Type B pancreatic cell (in vitro differentiated cells): ENCODE measurements around the gene ARHGAP19. TPM values are rescaled to one million over a fixed set of nuclear protein-coding genes. Genes with fewer than 3 reads are reported as not detected.
A peak's percentile ranks its signal among the peaks of the same experiment; 100 is the strongest.

Experiments
- DNase-seq: peaks from one replicate; pipeline ENCODE4 v3.0.0; 2021; ENCODE audit warnings: mixed read lengths; ENCODE audit not compliant: unreplicated experiment; ENCODE audit errors: extremely low spot score
- H3K27ac Mint-ChIP-seq: 2 replicates; pipeline ENCODE4 v1.8.0; 2021; ENCODE audit warnings: mild to moderate bottlenecking, mixed read lengths
- H3K27me3 Mint-ChIP-seq: 2 replicates; pipeline ENCODE4 v1.8.0; 2021; ENCODE audit warnings: mixed read lengths
- H3K36me3 Mint-ChIP-seq: 2 replicates; pipeline ENCODE4 v1.8.0; 2021; ENCODE audit warnings: mixed read lengths
- H3K4me1 Mint-ChIP-seq: one replicate; pipeline ENCODE4 v1.8.0; 2021; ENCODE audit warnings: mixed read lengths; ENCODE audit not compliant: unreplicated experiment
- H3K4me3 Mint-ChIP-seq: 2 replicates; pipeline ENCODE4 v1.8.0; 2021; ENCODE audit warnings: mild to moderate bottlenecking, mixed read lengths
- H3K9me3 Mint-ChIP-seq: 2 replicates; pipeline ENCODE4 v1.8.0; 2021; ENCODE audit warnings: mixed read lengths
- total RNA-seq: library from RNA; stranded (reverse); gene quantifications from 2 replicates; pipeline ENCODE4 v1.2.1, GENCODE V29; 2021; ENCODE audit warnings: low replicate concordance
- TF ChIP-seq, protein P1 (sequence below): fragments of 200-600 bp; sonication (generic); conservative IDR thresholded peaks from 2 replicates; pipeline ENCODE4 v1.5.0; 2021; ENCODE audit warnings: antibody characterized with exemption, mild to moderate bottlenecking

ARHGAP19 gene
- total RNA-seq, 1 donor from 2014 or later = 19.8 TPM

GRCh38 chr10:97319671-97320479 lies 27.4 kb upstream of the ARHGAP19 start:
- TF ChIP-seq, protein P1, sequence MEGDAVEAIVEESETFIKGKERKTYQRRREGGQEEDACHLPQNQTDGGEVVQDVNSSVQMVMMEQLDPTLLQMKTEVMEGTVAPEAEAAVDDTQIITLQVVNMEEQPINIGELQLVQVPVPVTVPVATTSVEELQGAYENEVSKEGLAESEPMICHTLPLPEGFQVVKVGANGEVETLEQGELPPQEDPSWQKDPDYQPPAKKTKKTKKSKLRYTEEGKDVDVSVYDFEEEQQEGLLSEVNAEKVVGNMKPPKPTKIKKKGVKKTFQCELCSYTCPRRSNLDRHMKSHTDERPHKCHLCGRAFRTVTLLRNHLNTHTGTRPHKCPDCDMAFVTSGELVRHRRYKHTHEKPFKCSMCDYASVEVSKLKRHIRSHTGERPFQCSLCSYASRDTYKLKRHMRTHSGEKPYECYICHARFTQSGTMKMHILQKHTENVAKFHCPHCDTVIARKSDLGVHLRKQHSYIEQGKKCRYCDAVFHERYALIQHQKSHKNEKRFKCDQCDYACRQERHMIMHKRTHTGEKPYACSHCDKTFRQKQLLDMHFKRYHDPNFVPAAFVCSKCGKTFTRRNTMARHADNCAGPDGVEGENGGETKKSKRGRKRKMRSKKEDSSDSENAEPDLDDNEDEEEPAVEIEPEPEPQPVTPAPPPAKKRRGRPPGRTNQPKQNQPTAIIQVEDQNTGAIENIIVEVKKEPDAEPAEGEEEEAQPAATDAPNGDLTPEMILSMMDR = no peak
- DNase-seq = peak; percentile 76
- H3K4me3 Mint-ChIP-seq = peak overlapping the region; percentile 87
- H3K36me3 Mint-ChIP-seq = no peaks in the 10 kb centered on the region
- H3K9me3 Mint-ChIP-seq = no peaks in the 10 kb centered on the region
- H3K4me1 Mint-ChIP-seq = peaks cover 18% of the 10 kb centered on the region
- H3K27me3 Mint-ChIP-seq = peaks cover 53% of the 10 kb centered on the region
- H3K27ac Mint-ChIP-seq = peak overlapping the region; percentile 77

- TF ChIP-seq, protein P1 = no peak
- Mint-ChIP-seq H3K4me3 (peak within 1 kb of the TSS; percentile 93), H3K36me3 (no peaks in the 10 kb centered on the region), H3K27ac (peak within 1 kb of the TSS; percentile 99), H3K9me3 (no peaks in the 10 kb centered on the region), H3K4me1 (peaks cover 18% of the 10 kb centered on the region), H3K27me3 (peaks cover 53% of the 10 kb centered on the region)
- peak; percentile 92 for DNase-seq
Observed at GRCh38 chr10:97318772-97319651, 26.6 kb upstream of the ARHGAP19 start, which contains the start of gene FRAT1. FRAT1 (plus strand) TSS chr10:97319271; CDS start chr10:97319454, 183 bp downstream.

GRCh38 chr10:97314671-97315070 lies 22.2 kb upstream of the ARHGAP19 start:
- TF ChIP-seq, protein P1 = no peak
- H3K27me3 Mint-ChIP-seq = peaks cover 19% of the 10 kb centered on the region
- no peaks in the 10 kb centered on the region for H3K36me3 Mint-ChIP-seq
- H3K9me3 Mint-ChIP-seq = no peaks in the 10 kb centered on the region
- no peak for DNase-seq
- no peak overlapping the region for H3K4me3 Mint-ChIP-seq
- H3K27ac Mint-ChIP-seq = no peak overlapping the region
- peaks cover 5% of the 10 kb centered on the region for H3K4me1 Mint-ChIP-seq

DNA sequence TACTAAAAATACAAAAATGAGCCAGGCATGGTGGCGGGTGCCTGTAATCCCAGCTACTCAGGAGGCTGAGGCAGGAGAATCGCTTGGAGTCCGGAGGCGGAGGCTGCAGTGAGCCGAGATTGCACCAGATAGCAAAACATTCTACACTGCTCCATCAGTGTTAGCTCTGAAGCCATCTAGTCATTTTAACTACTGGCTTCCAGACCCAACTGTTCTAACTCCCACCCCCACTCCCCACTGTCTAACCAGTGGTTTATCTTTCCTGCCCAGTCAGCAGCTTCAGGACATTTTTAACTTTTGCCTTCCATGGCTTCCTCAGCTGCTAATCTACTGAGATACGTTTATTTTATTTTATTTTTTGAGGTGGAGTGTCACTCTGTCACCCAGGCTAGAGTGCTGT lies 20.5 kb upstream of the ARHGAP19 start:
- Mint-ChIP-seq H3K9me3 (no peaks in the 10 kb centered on the region), H3K4me1 (no peaks in the 10 kb centered on the region), H3K36me3 (no peaks in the 10 kb centered on the region), H3K4me3 (no peak overlapping the region), H3K27me3 (peaks cover 12% of the 10 kb centered on the region), H3K27ac (no peak overlapping the region)
- TF ChIP-seq, protein P1 = no peak
- DNase-seq = no peak

DNA sequence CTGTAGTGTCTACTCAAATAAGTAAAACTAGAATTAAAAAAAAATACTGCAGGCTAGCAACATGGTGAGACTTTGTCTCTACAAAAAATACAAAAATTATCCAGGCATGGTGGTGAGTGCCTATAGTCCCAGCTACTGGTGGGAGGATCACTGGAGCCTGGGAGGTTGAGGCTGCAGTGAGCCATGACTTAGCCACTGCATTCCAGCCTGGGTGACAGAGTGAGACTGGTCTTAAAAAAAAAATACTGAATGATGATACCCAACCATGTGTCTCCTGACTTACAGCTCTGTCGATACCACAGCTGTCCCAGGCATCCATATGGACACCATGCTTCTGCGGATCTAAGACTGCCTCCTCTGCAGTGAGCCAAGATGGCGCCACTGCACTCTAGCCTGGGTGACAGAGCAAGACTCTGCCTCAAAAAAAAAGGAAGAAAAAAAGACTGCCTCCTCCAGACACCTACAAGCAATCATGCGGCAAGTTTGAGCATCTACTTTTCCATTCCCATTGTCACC lies 18.7 kb upstream of the ARHGAP19 start:
- Mint-ChIP-seq H3K4me1 (no peaks in the 10 kb centered on the region), H3K27me3 (peaks cover 9% of the 10 kb centered on the region), H3K36me3 (no peaks in the 10 kb centered on the region), H3K9me3 (no peaks in the 10 kb centered on the region), H3K27ac (no peak overlapping the region), H3K4me3 (no peak overlapping the region)
- TF ChIP-seq, protein P1 = no peak
- DNase-seq = no peak
